Activated gamma-delta T cell (primary cell): ENCODE measurements around the gene UBAC2.

ENCODE experiments used
- DNase-seq: peaks from one replicate; lab custom pipeline; 2025; lab: John Stamatoyannopoulos, UW
- total RNA-seq, 2 donors: gene quantifications; one replicate each; lab custom pipeline; 2026; lab: John Stamatoyannopoulos, UW

Gene UBAC2
- 72.6 to 84.1 reads per million in 2 donors for total RNA-seq

GRCh38 chr13:99200432-99201167 lies at the start of gene UBAC2:
Gene UBAC2 (plus strand): TSS chr13:99200854. CDS start chr13:99200909, 55 bp downstream.
- peak; percentile 97 for DNase-seq

- no peak for DNase-seq
Observed at GRCh38 chr13:99151516-99151915, 49.1 kb upstream of the UBAC2 start.

- DNase-seq = no peak
Observed at GRCh38 chr13:99153219-99153618, 47.4 kb upstream of the UBAC2 start.

- DNase-seq = no peak
Observed at GRCh38 chr13:99154064-99154463, 46.6 kb upstream of the UBAC2 start.

- no peak for DNase-seq
Observed at GRCh38 chr13:99155821-99156220, 44.8 kb upstream of the UBAC2 start.

- DNase-seq = no peak
Observed at GRCh38 chr13:99157046-99157445, 43.6 kb upstream of the UBAC2 start.

GRCh38 chr13:99158846-99159245 lies 41.8 kb upstream of the UBAC2 start:
- no peak for DNase-seq

GRCh38 chr13:99159331-99160061 lies 41.2 kb upstream of the UBAC2 start:
- no peak for DNase-seq

GRCh38 chr13:99160415-99160814 lies 40.2 kb upstream of the UBAC2 start:
- DNase-seq = no peak

- no peak for DNase-seq
Observed at GRCh38 chr13:99161512-99161911, 39.1 kb upstream of the UBAC2 start.

GRCh38 chr13:99162567-99163361 lies 37.9 kb upstream of the UBAC2 start:
- DNase-seq = no peak

GRCh38 chr13:99164226-99164625 lies 36.4 kb upstream of the UBAC2 start:
- DNase-seq = no peak

- no peak for DNase-seq
Observed at GRCh38 chr13:99165753-99166587, 34.7 kb upstream of the UBAC2 start.

- no peak for DNase-seq
Observed at GRCh38 chr13:99172951-99173350, 27.7 kb upstream of the UBAC2 start.

GRCh38 chr13:99173606-99174005 lies 27.0 kb upstream of the UBAC2 start:
- no peak for DNase-seq

GRCh38 chr13:99174533-99175100 lies 26.0 kb upstream of the UBAC2 start:
- DNase-seq = no peak

GRCh38 chr13:99176309-99177276 lies 24.1 kb upstream of the UBAC2 start:
- DNase-seq = no peak

- no peak for DNase-seq
Observed at GRCh38 chr13:99178636-99179035, 22.0 kb upstream of the UBAC2 start.

GRCh38 chr13:99179460-99179859 lies 21.2 kb upstream of the UBAC2 start:
- DNase-seq = no peak

GRCh38 chr13:99182439-99182838 lies 18.2 kb upstream of the UBAC2 start:
- no peak for DNase-seq
